ENCODE results near the gene CNOT6L.

CNOT6L gene

GRCh38 chr4:77699731-77700210 is 119.4 kb downstream of the CNOT6L start:
- no peak overlapping the region for H3K27ac ChIP-seq (ENCODE audit: low read depth, low read length)
- no peaks in the 10 kb centered on the region for H3F3A ChIP-seq (ENCODE audit: control insufficient read depth, insufficient read depth)
- H4K20me1 ChIP-seq (ENCODE audit: control insufficient read depth, insufficient read depth, low read depth, low read length): no peaks in the 10 kb centered on the region
- no peak overlapping the region for H3K4me2 ChIP-seq (ENCODE audit: low read length)
- no peaks in the 10 kb centered on the region for H3K4me1 ChIP-seq (ENCODE audit: control insufficient read depth, low read length)
- H3K36me3 ChIP-seq (ENCODE audit: control insufficient read depth, low read length): no peaks in the 10 kb centered on the region
- H3K27me3 ChIP-seq (ENCODE audit: control insufficient read depth, low read length): peaks cover 7% of the 10 kb centered on the region
- H3K9me2 ChIP-seq (replicated peaks; ENCODE audit: control insufficient read depth, low read length): no peaks in the 10 kb centered on the region
- H3K4me3 ChIP-seq (ENCODE audit: low read length): no peak overlapping the region
- no peaks in the 10 kb centered on the region for H3K9me3 ChIP-seq (ENCODE audit: control insufficient read depth, insufficient read depth, low read length)
- no peaks in the 10 kb centered on the region for H3K79me2 ChIP-seq (ENCODE audit: control insufficient read depth, low read length)
- TF ChIP-seq EZH2phosphoT487 (IDR thresholded peaks at IDR 0.05; ENCODE audit: borderline replicate concordance, low read length) (no peak), CTCF (IDR thresholded peaks at IDR 0.05; ENCODE audit: low read depth, low read length, poor library complexity, severe bottlenecking) (no peak)

- Histone ChIP-seq H3K79me2 (ENCODE audit: control insufficient read depth, low read length) (no peaks in the 10 kb centered on the region), H3K4me2 (ENCODE audit: low read length) (no peak overlapping the region), H3K9me3 (ENCODE audit: control insufficient read depth, insufficient read depth, low read length) (no peaks in the 10 kb centered on the region), H3K9me2 (replicated peaks; ENCODE audit: control insufficient read depth, low read length) (no peaks in the 10 kb centered on the region), H3F3A (ENCODE audit: control insufficient read depth, insufficient read depth) (no peaks in the 10 kb centered on the region), H3K27me3 (ENCODE audit: control insufficient read depth, low read length) (peaks cover 7% of the 10 kb centered on the region), H3K36me3 (ENCODE audit: control insufficient read depth, low read length) (no peaks in the 10 kb centered on the region), H3K4me1 (ENCODE audit: control insufficient read depth, low read length) (no peaks in the 10 kb centered on the region), H3K27ac (ENCODE audit: low read depth, low read length) (no peak overlapping the region), H3K4me3 (ENCODE audit: low read length) (no peak overlapping the region), H4K20me1 (ENCODE audit: control insufficient read depth, insufficient read depth, low read depth, low read length) (no peaks in the 10 kb centered on the region)
- TF ChIP-seq CTCF (IDR thresholded peaks at IDR 0.05; ENCODE audit: low read depth, low read length, poor library complexity, severe bottlenecking) (peak; percentile 9), EZH2phosphoT487 (IDR thresholded peaks at IDR 0.05; ENCODE audit: borderline replicate concordance, low read length) (no peak)
Measured at GRCh38 chr4:77697860-77698590, 121.1 kb downstream of the CNOT6L start.

- Histone ChIP-seq H4K20me1 (ENCODE audit: control insufficient read depth, insufficient read depth, low read depth, low read length) (no peaks in the 10 kb centered on the region), H3K4me3 (ENCODE audit: low read length) (no peak overlapping the region), H3K36me3 (ENCODE audit: control insufficient read depth, low read length) (no peaks in the 10 kb centered on the region), H3F3A (ENCODE audit: control insufficient read depth, insufficient read depth) (no peaks in the 10 kb centered on the region), H3K79me2 (ENCODE audit: control insufficient read depth, low read length) (no peaks in the 10 kb centered on the region), H3K27me3 (ENCODE audit: control insufficient read depth, low read length) (peaks cover 6% of the 10 kb centered on the region; the same call in 1 of the 2 replicates), H3K4me1 (ENCODE audit: control insufficient read depth, low read length) (no peaks in the 10 kb centered on the region), H3K9me3 (ENCODE audit: control insufficient read depth, insufficient read depth, low read length) (no peaks in the 10 kb centered on the region), H3K4me2 (ENCODE audit: low read length) (no peak overlapping the region), H3K27ac (ENCODE audit: low read depth, low read length) (no peak overlapping the region), H3K9me2 (replicated peaks; ENCODE audit: control insufficient read depth, low read length) (no peaks in the 10 kb centered on the region)
- TF ChIP-seq CTCF (IDR thresholded peaks at IDR 0.05; ENCODE audit: low read depth, low read length, poor library complexity, severe bottlenecking) (no peak), EZH2phosphoT487 (IDR thresholded peaks at IDR 0.05; ENCODE audit: borderline replicate concordance, low read length) (no peak)
Measured at GRCh38 chr4:77695774-77696173, 123.4 kb downstream of the CNOT6L start.

Data from DOHH2 (cell line).